Nephron progenitor cell (in vitro differentiated cells): Measurements from ENCODE around the gene MCRIP1.

Source experiments
- DNase-seq: peaks from one replicate; pipeline ENCODE4 v3.0.0; 2021
- H3K27ac Mint-ChIP-seq: 2 replicates; pipeline ENCODE4 v1.8.0; 2021; ENCODE audit warnings: mild to moderate bottlenecking, moderate library complexity, mixed read lengths
- H3K27me3 Mint-ChIP-seq: 2 replicates; pipeline ENCODE4 v1.8.0; 2021; ENCODE audit warnings: mild to moderate bottlenecking, low read depth, mixed read lengths; ENCODE audit not compliant: poor library complexity
- H3K36me3 Mint-ChIP-seq: 2 replicates; pipeline ENCODE4 v1.8.0; 2021; ENCODE audit warnings: low read depth, mixed read lengths
- H3K4me1 Mint-ChIP-seq: 2 replicates; pipeline ENCODE4 v1.8.0; 2021; ENCODE audit warnings: mixed read lengths
- H3K4me3 Mint-ChIP-seq: 2 replicates; pipeline ENCODE4 v1.8.0; 2021; ENCODE audit warnings: mild to moderate bottlenecking, moderate library complexity, mixed read lengths
- H3K9me3 Mint-ChIP-seq: 2 replicates; pipeline ENCODE4 v1.8.0; 2021; ENCODE audit warnings: mild to moderate bottlenecking, moderate library complexity, mixed read lengths
- TF ChIP-seq, protein P1 (sequence below): fragments of 200-600 bp; sonication (generic); IDR thresholded peaks from 2 replicates; pipeline ENCODE4 v1.5.0; 2021; ENCODE audit warnings: antibody characterized with exemption

The MCRIP1 gene

GRCh38 chr17:81825841-81826466 lies 7.1 kb downstream of the MCRIP1 start:
- no peak for DNase-seq
- no peaks in the 10 kb centered on the region for H3K36me3 Mint-ChIP-seq
- peaks cover 2% of the 10 kb centered on the region for H3K27me3 Mint-ChIP-seq
- H3K27ac Mint-ChIP-seq: peak overlapping the region; percentile 17
- no peaks in the 10 kb centered on the region for H3K9me3 Mint-ChIP-seq
- peaks cover 27% of the 10 kb centered on the region for H3K4me1 Mint-ChIP-seq
- TF ChIP-seq, protein P1, sequence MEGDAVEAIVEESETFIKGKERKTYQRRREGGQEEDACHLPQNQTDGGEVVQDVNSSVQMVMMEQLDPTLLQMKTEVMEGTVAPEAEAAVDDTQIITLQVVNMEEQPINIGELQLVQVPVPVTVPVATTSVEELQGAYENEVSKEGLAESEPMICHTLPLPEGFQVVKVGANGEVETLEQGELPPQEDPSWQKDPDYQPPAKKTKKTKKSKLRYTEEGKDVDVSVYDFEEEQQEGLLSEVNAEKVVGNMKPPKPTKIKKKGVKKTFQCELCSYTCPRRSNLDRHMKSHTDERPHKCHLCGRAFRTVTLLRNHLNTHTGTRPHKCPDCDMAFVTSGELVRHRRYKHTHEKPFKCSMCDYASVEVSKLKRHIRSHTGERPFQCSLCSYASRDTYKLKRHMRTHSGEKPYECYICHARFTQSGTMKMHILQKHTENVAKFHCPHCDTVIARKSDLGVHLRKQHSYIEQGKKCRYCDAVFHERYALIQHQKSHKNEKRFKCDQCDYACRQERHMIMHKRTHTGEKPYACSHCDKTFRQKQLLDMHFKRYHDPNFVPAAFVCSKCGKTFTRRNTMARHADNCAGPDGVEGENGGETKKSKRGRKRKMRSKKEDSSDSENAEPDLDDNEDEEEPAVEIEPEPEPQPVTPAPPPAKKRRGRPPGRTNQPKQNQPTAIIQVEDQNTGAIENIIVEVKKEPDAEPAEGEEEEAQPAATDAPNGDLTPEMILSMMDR: no peak
- H3K4me3 Mint-ChIP-seq: no peak overlapping the region

DNA sequence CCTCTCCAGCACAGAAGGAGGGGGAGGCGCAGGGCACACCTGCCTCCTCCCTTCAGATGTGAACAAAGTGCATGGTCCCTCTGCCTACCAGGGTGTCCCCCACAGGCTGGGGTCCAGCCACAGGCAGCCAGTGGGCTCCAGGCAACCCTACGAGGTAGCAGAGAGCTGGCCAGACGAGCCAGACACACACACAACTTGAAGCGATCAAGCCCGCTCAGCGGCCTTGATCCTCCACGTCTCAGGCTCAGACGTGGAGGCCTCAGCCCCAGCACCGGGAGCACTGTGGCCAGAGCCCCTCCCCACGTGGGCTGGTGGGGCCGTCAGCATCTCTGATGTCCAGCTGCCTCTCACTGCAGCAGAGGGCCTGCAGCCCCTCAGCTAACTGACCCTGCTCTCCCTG lies 8.5 kb downstream of the MCRIP1 start:
- H3K27ac Mint-ChIP-seq: no peak overlapping the region
- H3K4me1 Mint-ChIP-seq: peaks cover 22% of the 10 kb centered on the region
- no peaks in the 10 kb centered on the region for H3K36me3 Mint-ChIP-seq
- no peaks in the 10 kb centered on the region for H3K9me3 Mint-ChIP-seq
- H3K4me3 Mint-ChIP-seq: no peak overlapping the region
- no peaks in the 10 kb centered on the region for H3K27me3 Mint-ChIP-seq
- TF ChIP-seq, protein P1: no peak
- no peak for DNase-seq

DNA sequence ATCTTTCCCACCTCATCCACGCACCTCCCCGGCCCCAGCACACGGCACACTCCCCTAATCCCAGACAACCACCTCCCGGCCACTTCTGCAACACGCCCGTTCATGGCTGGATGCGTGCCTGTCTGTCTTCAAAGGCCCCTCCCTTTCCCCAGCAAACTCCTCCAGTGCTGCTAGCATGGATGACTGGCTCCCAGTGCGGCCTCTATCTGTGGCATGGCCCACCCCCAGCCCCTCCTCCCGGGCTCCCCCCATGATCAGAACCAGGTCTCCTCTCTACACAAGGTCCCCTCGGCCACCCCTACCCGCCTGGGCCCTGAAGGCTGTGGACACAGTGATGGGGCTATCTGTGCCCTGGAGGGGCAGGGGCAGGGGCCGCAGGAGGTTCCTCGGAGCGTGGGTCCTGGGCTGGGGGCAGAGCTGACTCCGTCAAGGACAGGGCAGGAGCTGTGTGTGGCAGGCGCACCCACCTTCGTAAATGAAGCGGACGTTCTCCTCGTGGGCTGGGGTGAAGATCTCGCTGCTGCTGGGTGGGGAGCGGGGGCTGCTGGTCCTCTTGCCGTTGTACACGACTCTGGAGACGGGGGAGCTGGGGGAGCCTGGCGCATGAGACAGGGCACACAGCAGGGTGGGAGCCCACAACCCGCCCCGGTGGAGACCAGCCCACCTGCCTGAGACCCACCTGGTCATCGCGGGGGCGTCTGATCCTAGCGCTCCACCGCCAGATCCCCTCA lies 9.1 kb downstream of the MCRIP1 start:
- DNase-seq: no peak
- no peak overlapping the region for H3K4me3 Mint-ChIP-seq
- H3K27ac Mint-ChIP-seq: no peak overlapping the region
- TF ChIP-seq, protein P1: no peak
- no peaks in the 10 kb centered on the region for H3K9me3 Mint-ChIP-seq
- H3K4me1 Mint-ChIP-seq: peaks cover 19% of the 10 kb centered on the region
- H3K27me3 Mint-ChIP-seq: no peaks in the 10 kb centered on the region
- H3K36me3 Mint-ChIP-seq: no peaks in the 10 kb centered on the region

DNA sequence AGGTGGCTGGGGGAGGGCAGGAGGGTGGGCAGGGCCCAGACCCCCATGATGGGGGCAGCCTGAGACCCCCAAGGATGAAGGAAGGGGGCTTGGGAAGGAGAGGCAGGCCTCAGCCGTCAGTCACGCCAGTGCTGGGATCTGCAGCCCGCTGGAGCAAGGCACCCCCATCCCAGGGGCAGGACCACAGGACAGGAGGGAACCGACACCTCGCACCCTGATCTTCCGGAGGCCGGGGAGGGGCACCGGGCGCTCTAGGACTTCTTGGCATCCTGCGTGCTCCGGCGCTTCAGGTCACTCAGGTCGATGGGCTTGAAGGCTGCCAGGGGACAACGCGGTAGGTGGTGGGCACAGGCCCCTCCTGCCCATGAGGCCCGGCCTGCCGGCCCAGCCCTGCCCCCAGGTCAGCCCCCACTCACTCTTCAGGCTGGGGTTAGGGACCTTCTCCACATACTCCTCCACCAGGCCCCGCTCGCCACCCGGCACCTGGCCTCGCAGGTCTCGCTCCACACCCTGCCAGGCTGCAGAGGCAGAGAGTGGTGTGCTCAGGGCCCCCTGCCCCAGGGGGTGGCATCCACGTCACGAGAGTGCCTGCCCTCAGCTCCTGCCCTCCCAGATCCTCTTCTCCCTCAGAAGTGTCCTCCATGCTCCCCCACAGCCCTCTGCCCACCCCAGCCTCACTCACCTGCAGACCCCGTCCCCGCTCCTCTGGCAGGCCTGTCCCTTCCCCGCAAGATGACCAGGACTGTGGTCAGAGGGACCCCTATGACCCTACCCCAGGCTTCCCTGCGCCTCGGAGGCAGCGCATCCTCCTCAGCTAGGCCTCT lies 9.9 kb downstream of the MCRIP1 start:
- TF ChIP-seq, protein P1: no peak
- H3K27ac Mint-ChIP-seq: no peak overlapping the region
- H3K9me3 Mint-ChIP-seq: no peaks in the 10 kb centered on the region
- no peak overlapping the region for H3K4me3 Mint-ChIP-seq
- peaks cover 13% of the 10 kb centered on the region for H3K4me1 Mint-ChIP-seq
- no peak for DNase-seq
- no peaks in the 10 kb centered on the region for H3K27me3 Mint-ChIP-seq
- no peaks in the 10 kb centered on the region for H3K36me3 Mint-ChIP-seq

GRCh38 chr17:81822312-81822637 lies 10.8 kb downstream of the MCRIP1 start:
- peaks cover 4% of the 10 kb centered on the region for H3K27me3 Mint-ChIP-seq
- peaks cover 20% of the 10 kb centered on the region for H3K4me1 Mint-ChIP-seq
- DNase-seq: no peak
- no peaks in the 10 kb centered on the region for H3K9me3 Mint-ChIP-seq
- no peak overlapping the region for H3K27ac Mint-ChIP-seq
- H3K4me3 Mint-ChIP-seq: no peak overlapping the region
- no peaks in the 10 kb centered on the region for H3K36me3 Mint-ChIP-seq
- TF ChIP-seq, protein P1: no peak
